Activated naive CD4-positive, alpha-beta T cell (primary cell): ENCODE measurements around the gene KDM6A.
"Not testable (repeated sequence)": the region's sequence is repeated elsewhere in the genome, so short reads cannot be mapped to it uniquely, and the experiment has no call there.

Experiments used
- DNase-seq, 4 experiments: peaks; one replicate each; lab custom pipeline; 2025; lab: John Stamatoyannopoulos, UW

KDM6A gene

GRCh38 chrX:44961817-44962607 lies 89.0 kb downstream of the KDM6A start:
- no peak for DNase-seq

- no peak for DNase-seq
Measured at GRCh38 chrX:44962944-44963343, 90.0 kb downstream of the KDM6A start.

GRCh38 chrX:44967221-44967620 lies 94.2 kb downstream of the KDM6A start:
- no peak for DNase-seq

GRCh38 chrX:44970709-44971108 lies 97.7 kb downstream of the KDM6A start:
- no peak for DNase-seq

- DNase-seq: no peak
Measured at GRCh38 chrX:44971674-44972073, 98.7 kb downstream of the KDM6A start.

GRCh38 chrX:44972132-44972531 lies 99.1 kb downstream of the KDM6A start:
- DNase-seq: no peak

GRCh38 chrX:44973420-44973932 lies 100.5 kb downstream of the KDM6A start:
- DNase-seq: no peak

GRCh38 chrX:44974451-44974850 lies 101.5 kb downstream of the KDM6A start:
- no peak for DNase-seq

- no peak for DNase-seq
Measured at GRCh38 chrX:44975666-44976263, 102.8 kb downstream of the KDM6A start.

- DNase-seq: no peak
Measured at GRCh38 chrX:44978976-44979375, 106.0 kb downstream of the KDM6A start.

GRCh38 chrX:44980403-44980802 lies 107.4 kb downstream of the KDM6A start:
- no peak for DNase-seq

- DNase-seq: no peak
Measured at GRCh38 chrX:44980883-44981282, 107.9 kb downstream of the KDM6A start.

GRCh38 chrX:44989995-44990770 lies 117.2 kb downstream of the KDM6A start:
- DNase-seq: no peak

GRCh38 chrX:44992775-44993174 lies 119.8 kb downstream of the KDM6A start:
- DNase-seq: no peak

- DNase-seq: no peak
Measured at GRCh38 chrX:44996277-44996676, 123.3 kb downstream of the KDM6A start.

- no peak for DNase-seq
Measured at GRCh38 chrX:44997282-44997812, 124.4 kb downstream of the KDM6A start.

- DNase-seq: no peak
Measured at GRCh38 chrX:44997888-44998287, 124.9 kb downstream of the KDM6A start.

GRCh38 chrX:44999237-44999636 lies 126.2 kb downstream of the KDM6A start:
- DNase-seq: not testable (repeated sequence)

GRCh38 chrX:44999872-45000271 lies 126.9 kb downstream of the KDM6A start:
- DNase-seq: not testable (repeated sequence)

GRCh38 chrX:45001048-45001447 lies 128.1 kb downstream of the KDM6A start:
- no peak for DNase-seq

- no peak for DNase-seq
Measured at GRCh38 chrX:45003085-45003484, 130.1 kb downstream of the KDM6A start.

- no peak for DNase-seq
Measured at GRCh38 chrX:45006002-45006800, 133.2 kb downstream of the KDM6A start.
